COLO829 (cell line): ENCODE measurements around the gene PSME3IP1.
"Not testable (repeated sequence)": the region's sequence is repeated elsewhere in the genome, so short reads cannot be mapped to it uniquely, and the experiment has no call there.

ENCODE experiments used
- DNase-seq: peaks from one replicate; pipeline ENCODE4 v3.0.0; 2012; ENCODE audit warnings: low spot score

The PSME3IP1 gene, protein sequence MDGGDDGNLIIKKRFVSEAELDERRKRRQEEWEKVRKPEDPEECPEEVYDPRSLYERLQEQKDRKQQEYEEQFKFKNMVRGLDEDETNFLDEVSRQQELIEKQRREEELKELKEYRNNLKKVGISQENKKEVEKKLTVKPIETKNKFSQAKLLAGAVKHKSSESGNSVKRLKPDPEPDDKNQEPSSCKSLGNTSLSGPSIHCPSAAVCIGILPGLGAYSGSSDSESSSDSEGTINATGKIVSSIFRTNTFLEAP

DNA sequence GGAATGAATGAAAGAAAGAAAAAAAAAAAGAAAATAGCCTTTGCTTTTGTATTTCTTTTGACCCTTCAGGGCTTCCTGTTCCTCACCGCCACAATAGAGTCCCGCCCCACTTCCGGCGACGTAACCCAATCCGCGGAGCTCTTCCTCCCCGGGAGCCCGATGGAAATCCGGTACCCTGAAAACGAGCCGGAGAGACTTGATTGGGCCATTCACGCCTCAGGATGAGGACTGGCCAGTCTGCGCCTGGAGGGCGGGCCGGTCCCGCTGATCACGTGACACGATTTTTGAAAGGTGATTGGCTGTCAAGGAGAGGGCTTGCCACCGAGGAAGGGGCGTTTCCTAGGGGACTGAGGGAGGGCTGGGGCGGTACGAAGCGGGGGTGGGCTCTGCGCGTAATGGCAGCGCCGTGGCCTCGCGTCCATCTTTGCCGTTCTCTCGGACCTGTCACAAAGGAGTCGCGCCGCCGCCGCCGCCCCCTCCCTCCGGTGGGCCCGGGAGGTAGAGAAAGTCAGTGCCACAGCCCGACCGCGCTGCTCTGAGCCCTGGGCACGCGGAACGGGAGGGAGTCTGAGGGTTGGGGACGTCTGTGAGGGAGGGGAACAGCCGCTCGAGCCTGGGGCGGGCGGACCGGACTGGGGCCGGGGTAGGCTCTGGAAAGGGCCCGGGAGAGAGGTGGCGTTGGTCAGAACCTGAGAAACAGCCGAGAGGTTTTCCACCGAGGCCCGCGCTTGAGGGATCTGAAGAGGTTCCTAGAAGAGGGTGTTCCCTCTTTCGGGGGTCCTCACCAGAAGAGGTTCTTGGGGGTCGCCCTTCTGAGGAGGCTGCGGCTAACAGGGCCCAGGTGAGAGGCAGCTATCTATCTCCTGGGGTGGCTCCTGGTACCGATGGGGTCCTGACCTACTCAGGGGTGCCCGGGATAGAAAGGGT, at the start of gene PSME3IP1, which contains the start of gene RSPRY1:
Gene PSME3IP1, minus strand, starts transcription at position 95 of the 927 bp plus-strand sequence. CDS start 12,185 bp downstream, outside the sequence.
Gene RSPRY1, plus strand, starts transcription at position 385 of the 927 bp plus-strand sequence. CDS start 18,330 bp downstream, outside the sequence.
- DNase-seq, result peak; percentile 99

DNA sequence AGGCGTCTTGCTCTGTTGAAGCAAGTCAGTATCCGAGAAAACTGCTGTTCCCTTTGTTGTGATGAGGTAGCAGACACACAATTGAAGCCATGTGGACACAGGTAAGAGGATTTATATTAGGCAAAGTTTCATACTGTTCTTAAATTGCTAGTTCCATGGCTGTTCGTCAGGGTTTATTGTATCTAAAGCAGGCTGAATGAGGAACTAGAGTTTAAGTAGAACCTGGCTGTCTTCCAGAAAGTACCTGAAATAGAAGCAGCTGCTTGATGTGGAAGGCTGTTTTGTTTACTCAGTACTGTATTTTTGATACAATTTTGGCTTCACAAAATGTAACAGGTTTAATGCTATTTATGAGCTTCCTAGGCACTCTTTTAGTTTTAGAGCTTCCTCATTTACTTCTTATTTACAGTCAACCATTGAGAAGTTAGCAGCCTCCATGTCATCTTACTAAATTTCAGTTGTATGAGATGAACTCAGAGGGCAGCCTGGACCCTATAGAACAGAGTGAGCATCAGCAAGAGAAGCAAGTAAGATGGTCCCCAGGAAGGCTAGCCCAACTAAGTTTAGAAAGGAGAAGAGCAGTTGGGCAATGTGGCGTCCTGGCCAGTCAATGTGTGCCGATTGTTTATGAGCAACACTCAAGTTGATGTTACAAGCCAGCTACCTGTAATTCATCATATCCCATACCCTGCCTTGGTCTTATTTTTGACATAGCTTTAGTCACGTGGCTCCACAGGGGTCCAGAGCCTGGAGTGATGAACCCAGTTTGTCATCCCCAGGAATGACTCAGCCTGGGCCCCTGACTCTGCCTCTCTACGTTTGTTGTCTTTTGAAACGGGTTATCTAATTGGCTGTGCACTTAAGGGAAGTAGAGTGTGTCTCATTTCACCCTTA, 49.5 kb upstream of the PSME3IP1 start:
- no peak for DNase-seq

DNA sequence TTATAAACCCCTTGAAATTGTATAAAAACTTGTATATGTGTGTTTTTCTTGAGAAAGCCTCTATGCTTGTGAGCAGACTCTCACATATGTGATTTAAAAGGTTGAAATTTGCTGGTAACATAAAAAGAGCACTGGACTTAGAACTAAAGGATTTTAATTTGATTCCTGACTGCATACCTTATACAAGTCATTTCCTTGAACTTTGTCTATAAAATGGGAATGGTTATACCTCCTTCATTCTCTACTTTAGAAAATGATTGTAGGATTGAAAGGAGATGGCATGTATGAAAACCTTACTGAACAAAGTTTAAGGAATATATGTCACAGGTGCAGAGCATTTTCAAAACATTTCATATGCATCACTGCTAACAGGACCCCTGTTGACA, 48.9 kb upstream of the PSME3IP1 start:
- no peak for DNase-seq

DNA sequence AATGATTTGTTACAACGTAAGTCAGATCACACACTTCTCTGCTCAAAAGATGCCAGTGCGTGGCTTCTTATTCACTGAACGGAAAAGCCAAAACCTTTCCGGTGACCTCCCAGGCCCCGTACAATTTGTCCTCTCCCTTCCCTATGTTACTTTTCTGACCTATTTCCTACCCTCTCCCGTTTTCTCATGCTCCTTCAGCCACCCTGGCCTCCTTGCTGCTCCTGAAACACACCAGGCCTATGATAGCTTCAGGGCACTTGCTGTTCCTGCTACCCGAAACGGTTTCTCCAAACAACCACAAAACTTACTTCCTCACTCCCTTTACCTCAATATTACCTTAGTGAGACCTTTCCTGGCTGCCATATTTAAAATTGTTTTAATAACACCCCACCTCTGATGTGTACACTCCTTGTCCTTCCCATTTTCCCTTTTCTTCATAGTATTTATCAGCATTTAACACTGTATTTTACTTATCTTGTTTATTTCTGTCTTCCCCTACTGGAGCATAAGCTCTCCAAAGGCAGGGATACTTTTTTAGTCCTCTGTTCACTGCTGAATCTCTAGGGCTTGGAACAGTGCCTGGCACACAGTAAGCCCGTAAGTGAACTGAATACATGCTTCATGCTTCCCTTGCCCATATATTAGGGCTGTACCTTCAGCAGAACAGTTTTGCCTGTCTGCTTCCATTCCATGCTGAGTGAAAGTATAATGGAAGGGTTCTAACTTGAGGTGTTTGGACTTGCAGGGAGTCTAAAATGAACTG, 48.3 kb upstream of the PSME3IP1 start:
- DNase-seq, result no peak

DNA sequence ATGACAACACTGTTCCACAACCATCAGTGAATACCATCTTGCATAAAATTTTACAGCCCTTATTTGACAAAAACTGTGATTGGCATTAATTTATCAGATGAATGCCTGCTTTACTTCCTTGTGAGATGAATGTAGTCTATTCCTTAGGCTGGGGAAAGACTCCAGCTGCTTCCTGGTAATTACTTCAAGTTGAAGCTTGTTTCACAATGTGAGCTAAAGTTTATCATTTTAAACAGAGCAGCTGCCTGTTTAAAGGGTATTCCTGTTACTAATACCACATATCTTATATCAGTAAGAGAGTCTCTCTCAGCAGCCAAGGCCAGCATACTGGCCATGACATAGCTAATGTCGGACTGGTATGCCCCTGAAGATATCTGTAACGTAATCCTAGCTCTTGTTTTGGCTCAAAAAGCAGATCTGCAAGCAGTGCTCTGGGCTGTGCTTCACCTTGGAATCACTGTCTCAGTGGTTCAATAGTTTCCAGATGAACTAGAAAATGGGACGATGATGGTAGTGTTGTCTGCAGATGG, 46.0 kb upstream of the PSME3IP1 start:
- DNase-seq, result no peak

DNA sequence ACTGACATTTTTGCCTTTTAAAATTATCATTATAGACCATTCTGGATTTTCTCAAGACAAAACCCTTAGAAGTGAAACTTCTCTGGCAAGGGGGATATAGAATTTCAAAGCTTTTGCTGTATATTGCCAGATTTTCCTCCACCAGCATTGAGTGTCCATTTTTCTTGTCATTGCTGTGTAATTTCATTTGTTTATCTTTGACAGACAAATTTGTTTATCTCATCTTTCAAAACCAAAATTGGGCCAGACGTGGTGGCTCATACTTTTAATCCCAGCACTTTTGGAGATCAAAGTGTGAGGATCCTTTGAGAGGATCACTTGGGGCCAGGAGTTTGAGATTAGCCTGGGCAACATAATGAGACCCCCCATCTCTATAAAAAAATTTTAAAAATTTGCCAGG, 43.2 kb upstream of the PSME3IP1 start:
- no peak for DNase-seq

DNA sequence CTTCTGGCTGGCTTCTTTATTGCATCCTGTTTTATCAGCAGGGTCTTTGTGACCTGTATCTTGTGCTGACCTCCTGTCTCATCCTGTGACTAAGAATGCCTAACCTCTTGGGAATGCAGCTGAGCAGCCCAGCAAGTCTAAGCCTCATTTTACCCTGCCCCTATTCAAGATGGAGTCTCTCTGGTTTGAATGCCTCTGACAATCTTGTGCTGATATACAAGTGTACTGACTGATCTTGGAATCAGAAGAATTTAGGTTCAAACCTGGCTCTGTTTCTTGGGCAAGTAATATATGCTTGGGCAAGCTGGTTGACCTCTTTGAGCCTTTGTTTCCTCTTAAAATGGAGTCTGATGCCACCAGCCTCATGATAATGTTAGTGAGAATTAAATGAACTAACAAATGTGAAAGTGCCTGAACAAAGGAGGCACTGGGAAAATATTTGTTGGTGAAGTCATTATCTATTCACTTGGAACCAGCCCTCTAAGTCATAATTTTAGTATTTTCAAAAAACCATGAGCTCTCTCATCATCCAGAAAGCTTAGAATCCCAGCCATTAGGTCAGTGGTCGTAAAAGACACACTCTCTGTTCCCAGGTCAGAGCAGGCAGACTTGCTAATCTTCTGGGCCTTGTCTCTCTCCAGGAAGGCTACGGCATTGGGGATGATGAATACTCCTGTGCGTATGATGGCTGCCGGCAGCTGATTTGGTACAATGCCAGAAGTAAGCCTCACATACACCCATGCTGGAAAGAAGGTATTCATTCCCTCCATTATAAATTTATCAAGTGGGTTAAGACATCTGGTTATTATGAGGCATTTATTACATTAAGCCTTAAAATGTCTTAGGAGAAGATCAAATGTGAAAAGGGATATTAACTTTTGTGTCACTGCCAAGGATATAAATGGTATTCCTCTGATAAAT, 41.1 kb upstream of the PSME3IP1 start:
- no peak for DNase-seq

DNA sequence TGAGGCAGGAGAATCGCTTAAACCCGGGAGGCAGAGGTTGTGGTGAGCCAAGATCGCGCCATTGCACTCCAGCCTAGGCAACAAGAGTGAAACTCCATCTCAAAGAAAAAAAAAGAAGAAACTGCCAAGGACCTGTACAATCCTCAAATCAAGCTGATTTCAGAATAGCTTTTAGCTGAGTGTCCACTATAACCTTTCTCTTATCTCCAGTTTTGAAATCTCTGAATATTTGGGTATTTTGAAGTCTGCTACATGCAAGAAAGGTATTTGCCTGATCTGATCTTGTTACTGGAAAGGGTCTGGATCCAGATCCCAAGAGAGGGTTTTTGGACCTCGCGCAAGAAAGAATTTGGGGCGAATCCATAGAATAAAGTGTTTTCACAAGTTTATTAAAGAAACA, 40.1 kb upstream of the PSME3IP1 start:
- no peak for DNase-seq

DNA sequence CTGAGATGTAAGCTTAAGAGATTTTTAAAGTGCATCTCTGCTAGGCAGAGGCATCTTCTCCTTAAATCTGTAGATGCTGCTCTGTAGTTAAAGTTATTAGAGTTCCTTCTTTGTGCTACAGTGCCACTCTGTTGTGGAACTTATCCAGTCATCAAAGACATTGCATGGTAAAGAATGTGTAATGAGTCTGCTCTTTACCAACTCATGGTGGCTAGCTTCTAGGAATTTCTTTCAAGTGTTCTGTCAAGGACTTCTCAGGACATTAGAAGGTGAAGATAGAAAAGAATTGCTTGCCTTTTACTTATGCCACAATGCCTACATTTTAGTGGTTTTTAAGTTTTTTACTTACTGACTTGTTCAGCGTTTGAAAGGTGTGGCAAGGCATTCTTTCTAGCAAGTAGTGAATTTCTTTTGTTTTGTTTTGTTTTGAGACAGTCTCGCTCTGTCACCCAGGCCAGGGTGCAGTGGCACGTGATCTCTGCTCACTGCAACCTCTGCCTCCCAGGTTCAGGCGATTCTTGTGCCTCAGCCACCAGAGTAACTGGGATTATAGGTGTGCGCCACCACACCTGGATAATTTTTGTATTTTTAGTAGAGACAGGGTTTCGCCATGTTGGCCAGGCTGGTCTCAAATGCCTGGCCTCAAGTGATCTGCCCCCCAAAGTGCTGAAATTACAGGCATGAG, 39.0 kb upstream of the PSME3IP1 start:
- no peak for DNase-seq

DNA sequence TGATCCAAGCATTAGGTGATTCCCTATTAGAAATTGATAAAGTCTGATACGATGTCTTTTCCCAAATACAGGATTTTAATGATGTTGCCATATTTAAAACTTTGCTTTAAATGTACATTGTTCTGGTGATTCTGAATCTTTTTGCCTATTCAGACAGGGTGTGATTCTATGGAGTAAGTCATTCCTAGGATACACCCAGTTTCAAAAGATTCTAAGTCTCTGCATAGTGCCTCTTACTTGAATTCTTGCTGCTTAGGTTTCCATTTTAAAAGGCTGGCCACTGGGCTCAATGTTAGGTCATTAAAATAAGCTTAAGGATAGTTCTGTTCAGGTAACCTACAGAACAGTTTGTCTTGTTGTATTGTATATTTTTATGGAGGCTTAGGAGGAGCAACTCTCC, 37.2 kb upstream of the PSME3IP1 start:
- DNase-seq, result no peak

DNA sequence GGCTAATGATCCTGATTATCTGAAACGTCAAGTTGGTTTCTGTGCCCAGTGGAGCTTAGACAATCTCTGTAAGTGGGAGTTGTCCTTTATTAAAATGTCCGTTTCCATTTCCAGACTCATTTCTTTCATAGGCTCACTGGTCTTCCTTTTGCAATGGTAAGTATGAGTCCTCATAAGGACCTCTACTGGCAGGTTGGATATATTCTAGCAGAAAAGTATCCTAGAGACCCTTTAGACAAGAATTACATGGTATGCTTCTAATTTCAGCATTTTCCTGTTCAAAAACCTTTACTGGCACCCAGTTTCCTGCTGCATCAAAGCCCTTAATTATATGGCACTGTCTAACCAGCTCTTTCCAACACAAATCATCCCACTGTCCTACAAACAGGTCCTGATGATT, 31.1 kb upstream of the PSME3IP1 start:
- DNase-seq, result no peak

DNA sequence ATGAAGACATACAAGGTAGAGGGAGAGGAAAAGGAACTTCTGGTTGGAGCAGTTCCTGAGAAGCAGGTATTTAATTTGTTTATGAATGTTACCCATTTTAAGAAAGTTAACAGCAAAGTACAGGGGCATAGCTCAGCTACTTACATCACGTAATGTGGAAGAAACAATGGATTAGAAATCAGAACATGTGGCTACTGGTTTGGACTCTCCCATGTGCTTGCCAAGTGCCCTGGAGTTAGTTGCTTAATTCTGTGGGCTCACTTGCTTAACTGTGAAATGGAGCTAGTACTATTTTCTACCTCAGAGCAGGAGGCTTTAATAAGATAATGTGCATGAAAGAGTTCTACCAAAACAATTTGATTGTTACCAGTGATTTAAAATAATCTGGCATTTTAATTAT, 27.6 kb upstream of the PSME3IP1 start:
- no peak for DNase-seq

DNA sequence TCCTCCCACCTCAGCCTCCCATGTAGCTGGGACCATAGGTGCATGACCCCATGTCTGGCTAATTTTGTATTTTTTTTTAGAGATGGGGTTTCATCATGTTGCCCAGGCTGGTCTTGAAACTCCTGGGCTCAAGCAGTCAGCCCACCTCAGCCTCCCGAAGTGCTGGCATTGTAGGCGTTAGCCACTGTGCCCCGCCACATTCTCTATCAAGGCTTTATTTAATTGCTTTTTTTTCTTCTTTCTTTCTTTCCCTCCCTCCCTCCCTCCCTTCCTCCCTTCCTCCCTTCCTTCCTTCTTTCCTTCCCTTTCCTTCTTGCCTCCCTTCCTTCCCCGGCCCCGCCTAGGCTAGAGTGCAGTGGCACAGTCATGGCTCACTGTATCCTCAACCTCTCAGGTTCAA, 23.9 kb upstream of the PSME3IP1 start:
- no peak for DNase-seq

DNA sequence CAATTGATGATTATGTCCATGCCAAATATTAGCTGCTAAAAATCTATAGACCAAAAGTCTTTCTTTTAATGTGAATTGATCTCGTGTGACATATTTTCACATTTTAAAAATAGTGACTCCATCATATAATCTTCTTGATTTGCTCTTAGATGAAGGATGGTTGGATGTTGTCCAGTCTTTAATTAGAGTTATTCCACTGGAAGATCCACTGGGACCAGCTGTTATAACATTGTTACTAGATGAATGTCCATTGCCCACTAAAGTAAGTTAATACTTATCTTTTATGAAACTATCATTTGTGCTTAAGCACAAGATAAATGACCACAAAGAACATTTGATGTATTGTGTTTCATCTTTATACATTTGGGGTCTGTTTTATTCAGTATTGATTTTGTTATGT, 23.1 kb upstream of the PSME3IP1 start:
- no peak for DNase-seq

DNA sequence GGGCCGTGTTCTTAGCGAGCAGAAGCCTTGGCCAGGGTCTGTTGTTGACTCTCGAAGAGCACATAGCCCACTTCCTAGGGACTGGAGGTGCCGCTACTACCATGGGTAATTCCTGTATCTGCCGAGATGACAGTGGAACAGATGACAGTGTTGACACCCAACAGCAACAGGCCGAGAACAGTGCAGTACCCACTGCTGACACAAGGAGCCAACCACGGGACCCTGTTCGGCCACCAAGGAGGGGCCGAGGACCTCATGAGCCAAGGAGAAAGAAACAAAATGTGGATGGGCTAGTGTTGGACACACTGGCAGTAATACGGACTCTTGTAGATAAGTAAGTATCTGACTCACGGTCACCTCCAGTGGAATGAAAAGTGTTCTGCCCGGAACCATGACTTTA, 18.8 kb upstream of the PSME3IP1 start:
- no peak for DNase-seq

DNA sequence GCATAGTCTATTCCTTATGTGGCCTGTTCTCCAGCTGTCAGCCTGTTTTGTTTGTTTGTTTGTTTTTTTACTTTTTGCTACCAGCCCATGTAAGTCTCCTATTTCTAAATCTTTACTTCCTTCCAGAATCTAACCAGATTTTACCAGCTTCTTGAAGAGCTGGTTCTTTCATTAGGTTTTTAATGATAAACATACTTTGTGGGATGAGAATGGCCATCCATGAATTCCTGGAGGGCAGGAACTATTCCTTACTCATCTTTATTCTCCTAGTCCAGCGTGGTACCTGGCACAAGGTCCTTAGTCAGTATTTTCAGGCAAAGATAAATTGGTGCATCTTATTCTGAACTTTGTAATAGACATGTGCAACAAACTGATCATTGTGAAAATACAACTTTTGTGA, 17.6 kb upstream of the PSME3IP1 start:
- DNase-seq, result no peak

DNA sequence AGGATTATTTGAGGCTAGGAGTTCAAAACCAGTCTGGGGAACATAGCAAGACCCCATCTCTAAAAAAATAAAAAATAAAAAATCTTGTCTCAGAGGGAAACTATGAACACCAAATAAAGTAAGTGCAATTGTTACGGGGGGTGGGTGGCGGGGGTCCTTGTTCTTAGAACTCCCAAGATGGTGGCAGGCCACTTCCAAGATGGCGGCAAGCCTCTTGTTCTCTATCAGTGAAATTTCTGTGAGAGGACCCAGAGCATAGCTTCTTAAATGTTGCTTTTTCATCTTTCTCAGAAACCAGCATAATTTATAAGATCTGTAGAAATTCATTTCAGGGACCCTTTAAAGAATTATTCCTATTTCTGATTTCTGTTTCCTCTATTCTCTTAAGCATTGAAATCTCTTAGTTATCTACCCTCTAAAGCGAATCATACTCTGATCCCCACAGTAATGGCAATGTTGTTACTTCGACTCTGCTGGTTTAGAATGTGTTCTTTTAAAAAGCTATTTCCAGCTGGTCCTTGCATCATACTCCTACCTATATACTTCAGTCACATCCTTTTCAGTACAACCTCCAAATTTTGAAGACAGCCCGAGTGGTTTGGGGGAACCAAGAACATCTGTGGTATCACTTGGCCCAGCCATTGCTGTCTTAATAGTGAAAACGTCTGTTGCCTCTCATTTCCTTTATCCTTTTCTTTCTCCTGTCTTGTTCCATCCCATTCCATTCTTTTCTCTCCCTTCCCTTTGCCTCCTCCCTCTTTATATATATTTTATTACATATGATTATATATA, 16.5 kb upstream of the PSME3IP1 start:
- no peak for DNase-seq

DNA sequence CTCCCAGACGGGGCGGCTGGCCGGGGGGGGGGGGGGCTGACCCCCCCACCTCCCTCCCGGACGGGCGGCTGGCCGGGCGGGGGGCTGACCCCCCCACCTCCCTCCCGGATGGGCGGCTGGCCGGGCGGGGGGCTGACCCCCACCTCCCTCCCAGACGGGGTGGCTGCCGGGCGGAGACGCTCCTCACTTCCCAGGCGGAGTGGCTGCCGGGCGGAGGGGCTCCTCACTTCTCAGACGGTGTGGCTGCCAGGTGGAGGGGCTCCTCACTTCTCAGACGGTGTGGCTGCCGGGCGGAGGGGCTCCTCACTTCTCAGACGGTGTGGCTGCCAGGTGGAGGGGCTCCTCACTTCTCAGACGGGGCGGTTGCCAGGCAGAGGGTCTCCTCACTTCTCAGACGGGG, 15.1 kb upstream of the PSME3IP1 start:
- DNase-seq, result not testable (repeated sequence)

DNA sequence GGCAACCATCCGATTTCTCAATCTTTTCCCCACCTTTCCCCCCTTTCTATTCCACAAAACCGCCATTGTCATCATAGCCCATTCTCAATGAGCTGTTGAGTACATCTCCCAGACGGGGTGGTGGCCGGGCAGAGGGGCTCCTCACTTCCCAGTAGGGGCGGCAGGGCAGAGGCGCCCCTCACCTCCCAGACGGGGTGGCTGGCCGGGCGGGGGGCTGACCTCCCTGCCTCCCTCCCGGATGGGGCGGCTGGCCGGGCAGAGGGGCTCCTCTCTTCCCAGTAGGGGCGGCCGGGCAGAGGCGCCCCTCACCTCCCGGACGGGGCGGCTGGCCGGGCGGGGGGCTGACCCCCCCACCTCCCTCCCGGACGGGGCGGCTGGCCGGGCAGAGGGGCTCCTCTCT, 14.5 kb upstream of the PSME3IP1 start:
- DNase-seq, result not testable (repeated sequence)
